HG03064 (cell line): ENCODE measurements around the gene SLX9.
"Not testable (repeated sequence)": the region's sequence is repeated elsewhere in the genome, so short reads cannot be mapped to it uniquely, and the experiment has no call there.

Experiments used
- ATAC-seq: cut with Tn5 transposase; IDR thresholded peaks from one replicate; pipeline ENCODE4 v1.9.1; 2021; ENCODE audit warnings: low read depth; ENCODE audit not compliant: unreplicated experiment

SLX9 gene

DNA sequence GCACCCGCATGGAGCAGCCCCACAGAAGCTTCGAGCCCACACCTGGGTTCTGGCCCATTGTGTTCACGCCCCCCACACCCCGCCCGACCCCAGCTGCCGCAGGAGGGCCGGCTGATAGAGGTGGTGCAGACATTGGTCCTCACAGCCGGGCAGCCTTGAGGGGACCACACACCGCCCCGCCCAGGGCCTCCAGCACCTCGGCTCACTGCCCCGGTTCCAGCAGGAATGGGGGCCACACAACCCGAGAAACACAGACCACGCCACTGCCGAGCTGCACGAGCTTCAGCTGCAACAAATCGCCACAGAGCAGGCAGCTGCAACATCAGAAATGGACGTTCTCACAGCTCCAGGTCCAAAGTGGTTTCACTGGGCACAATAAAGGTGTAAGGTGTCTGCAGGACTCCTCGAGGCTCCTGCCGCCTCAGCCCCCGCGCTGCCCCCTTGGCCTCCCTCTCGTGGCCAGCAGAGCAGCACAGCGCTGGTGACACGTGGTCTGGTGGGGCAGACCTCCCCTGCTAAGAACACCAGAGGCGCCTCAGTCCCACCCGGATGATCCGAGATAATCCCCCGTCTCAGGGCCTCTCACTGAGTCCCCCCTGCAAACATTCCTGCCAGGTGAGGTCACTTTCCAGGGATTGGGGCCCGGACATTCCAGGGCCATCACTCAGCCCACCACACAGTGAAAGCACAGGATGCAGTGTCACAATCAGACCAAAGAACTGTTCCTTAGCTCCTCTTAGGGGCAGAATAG, 72.3 kb downstream of the SLX9 start:
- ATAC-seq: no peak

DNA sequence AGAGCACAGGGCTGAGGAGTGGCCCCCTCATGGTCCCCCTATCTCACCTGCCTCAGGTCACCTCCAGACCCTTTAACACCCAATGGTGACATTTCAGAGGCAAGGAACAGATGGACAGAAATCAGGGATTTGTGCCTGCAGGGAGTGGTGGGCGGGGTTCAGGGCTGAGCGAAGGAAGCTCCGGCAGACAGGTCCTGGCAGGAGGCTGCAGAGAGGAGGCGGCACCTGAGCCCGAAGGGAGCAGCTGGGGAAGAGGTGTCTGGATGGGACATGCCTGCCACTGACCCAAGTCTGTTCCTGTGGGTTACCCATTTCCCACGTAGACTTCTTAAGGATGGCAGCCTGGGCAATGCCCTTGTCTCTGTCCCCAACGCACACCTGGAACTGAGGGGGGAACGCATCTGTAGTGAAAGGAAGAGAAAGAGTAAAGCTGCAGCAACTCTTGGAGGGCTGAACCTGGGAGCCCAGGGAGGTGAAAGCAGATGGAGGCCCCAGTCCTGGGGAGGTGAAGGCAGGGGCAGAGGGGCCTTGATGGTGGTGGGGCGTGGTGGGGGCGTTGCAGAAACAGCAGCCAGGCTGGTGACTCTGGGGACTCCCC, 72.9 kb downstream of the SLX9 start:
- ATAC-seq: no peak

DNA sequence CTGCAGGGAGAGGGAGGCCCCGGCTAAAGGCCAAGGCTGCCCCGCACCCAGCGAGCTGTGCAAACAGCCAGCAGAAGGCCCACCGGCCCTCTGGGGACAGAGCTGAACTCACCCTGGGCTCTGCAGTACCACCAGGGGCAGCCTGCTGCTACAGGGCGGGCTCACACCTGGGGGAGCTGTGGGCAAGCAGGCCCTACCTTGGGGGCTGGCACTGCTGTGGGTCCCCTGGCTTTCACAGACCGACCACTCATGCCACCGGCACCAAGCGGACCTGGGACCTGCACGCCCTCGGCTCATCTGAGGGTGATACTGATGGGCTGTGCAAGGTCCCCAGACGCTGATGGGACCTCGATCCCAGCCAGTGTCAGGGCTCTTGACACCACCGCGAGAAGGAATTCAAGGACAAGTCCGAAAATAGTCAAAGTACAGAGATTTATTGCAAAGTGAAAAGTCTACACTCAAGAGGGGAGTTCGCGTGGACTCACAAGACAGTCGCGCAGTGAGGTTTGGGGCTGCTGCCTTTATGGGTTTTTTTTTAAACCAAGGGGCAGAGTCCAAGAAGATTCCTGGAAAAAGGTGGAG, 73.5 kb downstream of the SLX9 start:
- no peak for ATAC-seq

DNA sequence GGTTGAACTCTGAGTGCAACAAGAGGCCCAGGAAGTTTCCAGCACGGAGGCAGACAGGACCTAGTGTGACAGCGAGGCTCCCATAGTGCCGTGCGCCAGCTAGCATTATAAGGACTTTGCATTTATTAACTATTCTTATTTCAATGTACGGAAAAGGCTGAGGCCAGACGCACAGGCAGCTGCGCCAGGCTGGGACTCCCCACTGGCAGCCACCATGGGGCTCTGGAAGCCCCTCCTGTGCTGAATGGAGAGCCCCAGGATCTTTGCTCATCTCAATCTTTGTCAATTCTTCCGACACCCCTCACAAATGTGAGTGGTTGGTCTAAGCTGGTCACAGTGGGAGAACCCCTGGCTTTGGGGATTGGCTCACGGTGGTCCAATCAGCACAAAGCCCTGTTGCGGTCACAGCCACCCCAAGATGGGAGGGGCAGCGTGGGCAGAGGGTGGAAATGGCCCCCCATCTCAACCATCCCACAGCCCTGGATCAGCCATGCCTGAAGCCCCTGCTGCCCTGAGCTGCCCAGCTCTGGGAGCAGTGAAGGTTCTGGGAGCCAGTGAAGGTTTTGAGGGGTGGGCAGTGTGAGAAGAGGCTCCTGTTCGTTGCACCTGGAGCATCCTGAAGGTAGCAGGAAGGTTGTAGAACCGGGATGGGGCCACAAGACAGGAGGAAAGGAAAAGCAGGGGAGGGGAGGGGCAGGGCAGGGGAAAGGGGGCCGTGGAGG, 75.1 kb downstream of the SLX9 start:
- ATAC-seq: no peak

DNA sequence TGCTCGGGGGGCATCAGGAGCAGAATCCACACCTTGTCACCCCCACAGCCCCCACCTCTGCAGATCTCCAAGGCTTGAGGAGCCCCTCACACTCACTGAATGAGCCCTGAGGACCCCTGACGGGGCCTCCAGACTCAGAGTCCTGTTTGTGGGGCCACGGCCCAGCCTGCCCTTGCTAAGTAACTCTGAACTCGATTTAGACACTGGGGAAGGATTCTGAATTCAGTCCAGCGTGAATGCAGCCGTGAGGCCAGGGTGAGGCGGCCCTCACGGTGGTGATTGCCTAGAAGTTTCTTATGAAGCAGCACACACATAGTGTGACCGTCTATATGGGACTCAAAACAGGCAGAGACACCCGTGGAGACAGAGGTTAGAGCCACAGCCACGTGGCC, 75.6 kb downstream of the SLX9 start:
- ATAC-seq: no peak

DNA sequence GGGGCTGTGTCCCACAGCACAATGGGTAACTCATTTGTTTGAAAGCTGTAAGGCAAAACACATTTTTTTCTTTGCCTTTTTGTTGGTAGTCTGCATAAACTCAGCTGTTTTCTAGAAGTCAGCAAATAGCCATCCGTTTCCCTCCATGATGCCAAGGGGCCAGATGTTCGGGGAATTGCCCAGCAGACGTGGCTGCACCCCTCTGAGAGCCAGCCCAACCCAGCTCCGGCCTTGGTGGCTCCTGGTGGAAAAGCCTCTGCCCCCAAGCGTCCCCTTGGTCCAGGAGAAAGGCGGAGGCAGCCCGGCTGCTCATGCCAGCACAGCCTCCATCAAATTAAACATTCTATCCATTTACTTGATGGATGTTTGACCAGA, 76.2 kb downstream of the SLX9 start:
- ATAC-seq: no peak

DNA sequence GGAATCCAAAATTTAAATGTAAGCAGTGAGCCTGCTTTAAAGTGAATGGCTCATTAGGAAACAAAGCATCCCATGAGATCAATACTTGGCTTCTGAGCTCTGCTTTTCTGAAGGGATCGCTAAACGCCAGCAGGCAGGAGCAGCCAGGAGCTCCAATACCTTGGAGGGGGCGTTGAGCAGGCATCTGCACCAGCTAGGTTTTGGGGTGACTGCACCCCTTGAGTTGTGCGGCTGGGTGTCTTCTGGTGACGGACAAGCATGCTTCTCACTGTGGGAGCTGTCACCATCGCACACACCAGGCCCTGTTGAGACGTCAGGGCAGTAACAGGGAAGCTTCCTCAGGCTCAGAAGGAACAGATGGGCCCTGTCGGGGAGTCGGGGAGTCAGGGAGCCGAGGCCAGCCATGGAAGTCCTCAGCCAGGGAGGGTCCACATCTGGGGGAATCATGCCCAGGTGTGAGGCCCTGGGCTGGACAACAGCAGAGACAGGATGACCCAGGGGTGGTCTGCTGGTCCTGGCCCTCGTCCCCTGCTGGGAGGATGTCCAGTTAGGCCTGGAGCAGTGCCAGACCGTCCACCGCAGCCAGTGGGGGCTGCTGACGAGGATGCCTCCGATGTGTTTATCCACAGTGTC, 76.7 kb downstream of the SLX9 start:
- no peak for ATAC-seq

DNA sequence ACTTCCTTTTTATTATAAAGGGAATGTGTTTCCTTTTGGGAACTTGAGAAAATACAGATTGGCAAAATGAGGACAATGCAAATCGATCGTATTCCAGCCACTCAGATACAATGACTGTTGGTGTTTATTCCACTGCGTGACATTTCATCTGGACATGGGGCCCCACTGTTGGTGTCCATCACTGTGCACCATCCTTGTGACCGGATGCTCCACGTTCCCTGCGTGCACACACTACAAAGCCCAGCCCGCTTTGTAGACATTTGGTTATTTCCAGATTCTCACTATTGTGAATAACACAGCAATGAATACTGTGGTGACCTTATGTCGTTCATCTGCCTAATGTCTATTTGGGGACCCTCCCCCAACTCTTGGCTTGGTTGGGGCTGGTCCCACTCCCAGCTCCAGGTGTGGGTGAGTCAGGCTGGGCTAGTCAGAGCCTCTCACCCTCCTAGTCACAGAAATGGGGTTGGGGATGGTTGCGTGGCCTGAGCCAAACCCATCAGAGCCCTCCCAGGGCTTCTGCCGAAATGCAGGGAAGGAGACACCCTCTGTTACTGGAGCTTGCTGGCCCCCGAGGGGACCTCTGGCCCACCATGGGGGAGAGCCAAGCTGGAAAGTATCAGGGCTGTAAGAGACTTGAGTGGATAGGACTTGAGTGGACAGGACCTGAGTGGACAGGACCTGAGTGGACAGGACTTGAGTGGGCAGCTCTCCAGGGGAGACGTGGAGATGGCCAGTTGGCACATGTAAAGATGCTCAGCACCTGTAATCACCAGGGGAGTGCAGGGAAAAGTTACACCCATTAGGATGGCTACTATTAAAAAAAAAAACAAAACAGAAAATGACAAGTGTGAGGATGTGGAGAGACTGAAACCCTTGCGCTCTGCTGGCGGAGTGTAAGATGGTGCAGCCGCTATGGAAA, 77.5 kb downstream of the SLX9 start:
- ATAC-seq: no peak

DNA sequence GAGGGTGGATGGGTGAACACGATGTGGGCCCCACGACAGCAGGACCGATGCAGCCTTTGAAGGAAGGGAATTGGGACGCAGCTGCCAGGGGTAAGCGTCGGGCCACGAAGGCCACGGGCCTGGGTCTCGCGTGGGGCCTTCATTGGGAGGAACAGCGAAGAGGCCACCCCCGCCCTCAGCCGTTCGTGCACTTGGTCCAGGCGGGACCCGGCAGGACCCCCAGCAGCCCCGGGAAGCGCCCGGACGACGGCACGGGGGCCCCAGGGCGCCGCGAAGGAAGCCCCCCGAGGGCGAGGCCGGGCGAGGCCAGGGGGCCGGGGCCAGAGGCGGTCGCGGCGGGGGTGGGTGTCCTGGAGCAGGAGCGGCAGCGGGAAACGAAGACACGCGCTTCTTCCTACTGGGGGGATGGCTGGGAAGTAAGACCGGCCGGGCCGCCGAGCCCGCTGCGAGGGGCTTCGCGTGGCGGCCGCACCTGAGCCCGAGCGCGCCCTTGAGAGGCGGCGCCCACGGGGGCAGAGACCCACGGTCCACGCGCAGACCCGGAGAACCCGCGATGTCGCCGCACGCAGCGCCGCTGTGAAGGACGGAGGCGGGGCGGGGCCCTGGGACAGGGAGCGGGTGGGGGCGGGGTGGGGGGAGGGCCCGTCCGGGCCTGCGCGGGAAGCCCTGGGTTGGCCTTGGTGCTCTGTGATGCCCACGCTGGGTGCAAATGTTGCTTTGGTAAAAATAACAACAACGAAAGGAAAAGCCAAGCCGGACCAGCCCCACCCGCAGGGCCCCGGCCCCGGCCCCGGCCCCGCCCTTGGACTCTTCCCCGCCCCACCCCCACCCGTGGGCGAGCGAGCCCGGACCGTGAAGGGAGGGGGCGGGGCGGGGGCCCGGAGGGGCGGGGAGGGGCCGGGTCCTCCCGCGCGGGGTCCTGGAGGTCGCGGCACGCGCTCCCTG, 78.6 kb downstream of the SLX9 start:
- no peak for ATAC-seq

DNA sequence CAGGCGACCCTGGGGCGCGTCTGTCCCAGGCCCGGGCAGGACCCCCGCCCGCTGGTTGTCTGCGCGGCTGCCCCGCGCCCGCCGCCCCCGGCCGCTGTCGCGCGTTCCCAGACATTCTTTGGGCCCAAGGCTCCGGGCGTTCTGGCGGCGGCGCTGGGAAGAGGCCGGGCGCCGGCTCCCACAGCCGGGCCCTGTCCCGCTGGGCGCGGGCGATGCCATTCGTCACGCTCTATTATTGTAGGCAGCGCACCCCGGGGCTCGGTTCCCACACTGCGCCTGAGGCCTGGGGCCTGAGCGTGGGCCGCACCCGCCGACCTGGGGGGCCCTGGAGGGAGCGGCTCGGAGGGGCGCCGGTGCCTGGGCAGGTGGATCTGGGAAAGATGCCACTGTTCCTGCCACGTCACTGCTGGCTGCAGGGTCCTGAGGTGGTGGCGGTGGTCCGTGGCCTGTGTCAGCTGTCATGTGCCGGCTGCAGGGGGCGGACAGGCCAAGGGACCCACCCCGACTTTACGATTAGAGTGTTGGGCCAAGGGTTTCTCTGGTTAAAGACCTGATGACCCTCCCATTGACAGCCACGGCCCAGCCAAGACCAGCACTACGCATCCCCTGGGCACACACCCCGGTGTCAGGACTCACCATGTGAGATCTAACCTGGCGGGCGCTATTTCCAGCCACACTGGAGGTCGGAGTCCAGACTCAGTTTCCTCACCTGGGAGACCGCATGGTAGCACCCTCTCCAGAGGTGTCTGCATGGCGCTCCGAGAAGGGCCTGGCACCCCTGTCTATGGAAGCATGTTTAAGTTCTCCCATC, 79.5 kb downstream of the SLX9 start:
- ATAC-seq: no peak

DNA sequence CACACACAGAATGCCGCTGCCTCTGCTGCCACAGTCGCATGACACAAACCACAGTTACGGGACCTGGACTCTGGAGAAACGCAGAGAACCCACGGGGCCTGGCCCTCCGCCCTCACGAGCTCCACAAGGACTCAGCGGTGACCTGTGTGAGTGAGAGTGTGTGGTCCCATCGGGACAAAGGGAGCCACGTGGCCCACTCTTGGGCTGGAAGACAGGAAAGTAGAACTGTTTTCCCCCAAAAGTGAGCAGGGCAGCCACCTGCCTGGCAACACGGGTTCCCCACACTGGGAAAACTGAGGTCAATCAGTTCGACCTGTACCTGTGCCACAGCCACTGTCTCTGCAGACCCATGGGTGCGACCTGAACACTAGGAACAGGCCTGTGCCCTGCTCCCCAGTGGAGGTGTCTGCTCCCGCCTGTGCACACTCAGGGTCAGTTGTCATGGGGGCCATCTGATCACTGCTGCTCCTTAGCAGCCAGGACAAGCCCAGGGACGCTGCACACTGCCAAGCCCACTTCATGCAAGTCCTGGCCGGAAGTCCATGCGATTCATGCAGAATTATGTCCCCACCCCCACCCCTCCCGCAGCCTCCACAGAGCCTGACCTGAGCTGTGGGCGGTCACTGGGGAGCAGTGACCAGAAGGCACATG, 80.2 kb downstream of the SLX9 start:
- no peak for ATAC-seq

DNA sequence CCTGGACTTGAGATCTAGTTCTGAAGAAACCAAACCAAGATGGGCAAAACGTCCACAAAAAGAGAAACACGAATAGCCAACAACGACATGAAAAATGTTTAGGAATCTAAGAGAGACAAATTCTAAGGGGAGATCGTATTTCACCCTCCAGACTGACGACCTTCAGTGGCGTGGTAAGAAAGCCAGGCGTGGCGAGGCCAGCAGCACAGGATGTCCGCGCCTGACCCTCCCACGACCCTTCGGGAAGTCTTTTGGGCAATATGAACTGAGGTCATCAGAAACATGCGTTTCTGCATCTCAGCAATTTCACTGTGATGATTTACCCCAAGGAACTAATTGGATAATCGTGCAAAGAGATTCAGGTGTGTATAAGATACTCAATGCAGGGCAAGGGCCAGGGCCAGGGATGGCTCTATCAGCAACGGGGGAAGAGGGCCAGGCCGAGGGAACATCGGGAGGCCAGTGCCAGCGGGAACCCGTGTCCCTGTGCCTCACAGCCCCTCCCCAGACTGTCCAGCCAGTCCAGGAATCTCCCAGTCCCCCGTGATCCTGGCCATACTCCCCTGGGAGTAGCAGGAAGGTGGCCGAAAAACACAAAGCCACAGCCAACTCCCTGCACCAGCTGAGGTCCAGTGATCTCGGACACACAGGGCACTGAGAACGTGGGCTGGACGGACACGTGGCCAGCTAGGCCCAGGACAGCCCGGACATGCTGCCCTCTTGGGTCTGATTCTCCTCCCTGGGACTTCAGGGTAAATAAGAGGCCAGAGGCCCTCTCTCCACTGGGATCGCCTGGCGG, 81.0 kb downstream of the SLX9 start:
- ATAC-seq: no peak

DNA sequence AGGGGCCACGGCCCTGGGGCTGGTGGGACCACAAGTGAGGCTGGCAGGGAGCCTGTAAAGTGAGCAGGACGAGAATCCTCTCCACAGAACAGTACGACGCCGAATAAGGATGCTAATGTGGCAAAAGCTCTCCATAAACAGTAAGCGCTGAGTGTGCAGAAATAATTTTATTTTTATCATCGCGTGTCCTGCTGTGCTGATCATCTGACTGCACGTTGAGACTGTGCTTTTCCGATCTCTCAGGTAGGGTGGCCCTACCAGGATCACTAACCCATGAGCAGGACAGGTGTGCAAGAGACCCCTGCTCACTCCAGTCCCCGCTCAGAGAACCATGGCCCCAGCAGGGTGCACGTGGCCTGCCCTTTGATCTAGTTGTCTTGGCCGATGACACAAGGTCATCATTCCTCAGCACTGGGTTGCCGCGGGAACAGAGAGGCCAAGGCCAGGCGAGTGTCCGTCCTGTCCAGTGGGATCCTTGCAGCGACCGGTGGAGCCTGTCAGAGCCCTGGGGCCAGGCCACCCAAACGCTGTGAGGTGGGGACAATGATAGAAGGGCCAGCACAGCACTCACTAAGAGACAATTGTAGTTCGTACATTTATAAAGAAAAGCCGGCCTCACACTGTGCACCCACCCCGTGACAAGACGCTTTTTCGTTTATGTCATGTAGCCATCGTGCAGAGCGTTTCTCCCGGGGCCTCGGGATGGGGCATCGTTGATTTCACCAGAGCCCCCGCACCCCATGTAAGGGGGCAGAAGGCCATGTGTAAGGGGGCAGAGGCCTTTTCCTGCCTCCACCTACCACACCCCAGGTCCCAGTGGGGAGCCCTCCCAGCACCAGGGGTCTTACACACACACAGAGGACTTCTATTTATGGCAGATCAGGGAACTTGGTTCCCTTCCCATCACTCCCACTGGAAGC, 81.9 kb downstream of the SLX9 start:
- no peak for ATAC-seq

DNA sequence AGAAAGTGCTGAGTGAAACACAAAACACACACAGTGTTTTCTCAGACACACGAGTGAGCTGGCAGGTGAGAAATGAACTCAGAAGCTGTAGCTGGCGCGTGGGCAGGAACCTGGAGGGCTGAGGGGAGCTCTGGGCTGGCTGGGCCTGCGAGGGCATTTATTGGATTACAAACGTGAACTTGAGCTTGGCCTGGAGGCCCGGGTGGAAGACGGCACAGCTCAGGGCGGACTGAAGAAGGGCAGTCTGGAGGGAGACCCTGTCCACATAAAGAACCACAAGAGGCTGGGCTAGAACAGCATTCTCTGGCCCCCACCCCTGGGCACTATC, 82.5 kb downstream of the SLX9 start:
- ATAC-seq: no peak

DNA sequence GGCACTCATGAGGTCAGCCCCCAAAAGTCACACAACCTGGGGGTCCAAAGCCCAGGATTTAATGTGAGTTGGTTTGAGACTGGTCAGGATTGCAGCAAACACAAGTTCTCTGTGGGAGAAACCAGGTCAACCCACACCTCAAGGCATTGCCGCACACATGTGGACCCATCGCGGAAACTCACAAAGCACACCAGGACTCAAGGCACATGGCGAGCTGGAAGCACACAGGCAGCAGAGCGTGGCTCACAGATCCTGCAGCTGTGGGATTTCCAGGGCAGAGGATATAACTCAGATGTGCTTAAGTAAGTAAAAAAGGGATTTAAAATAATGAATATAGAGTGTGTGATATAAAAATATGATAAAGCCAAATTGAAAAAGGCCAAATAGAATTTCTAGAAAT, 82.9 kb downstream of the SLX9 start:
- no peak for ATAC-seq

DNA sequence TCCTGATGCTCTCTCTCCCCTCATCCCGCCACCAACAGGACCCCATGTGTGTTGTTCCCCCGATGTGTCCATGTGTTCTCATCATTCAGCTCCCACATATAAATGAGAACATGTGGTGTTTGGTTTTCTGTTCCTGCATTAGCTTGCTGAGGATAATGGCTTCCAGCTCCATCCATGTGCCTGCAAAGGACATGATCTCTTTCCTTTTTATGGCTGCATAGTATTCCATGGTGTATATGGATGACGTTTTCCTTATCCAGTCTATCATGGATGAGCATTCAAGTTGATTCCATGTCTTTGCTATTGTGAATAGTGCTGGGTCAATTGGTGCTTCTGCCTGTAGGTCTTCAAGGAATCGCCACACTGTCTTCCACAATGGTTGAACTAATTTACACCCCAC, 84.7 kb downstream of the SLX9 start:
- ATAC-seq: not testable (repeated sequence)
